Loucy (cell line): ENCODE measurements around the gene MAT1A.

Experiments
- CTCF ChIP-seq: fragments of 200-600 bp; sonication (generic); conservative IDR thresholded peaks from 2 replicates; pipeline ENCODE4 v1.5.1; 2014; ENCODE audit warnings: mild to moderate bottlenecking, antibody characterized with exemption, low read length
- EZH2phosphoT487 ChIP-seq: fragments of 200-600 bp; IDR thresholded peaks from 2 replicates; pipeline ENCODE4 v1.6.1; 2018; ENCODE audit warnings: antibody characterized with exemption, mild to moderate bottlenecking, moderate library complexity, borderline replicate concordance

GRCh38 chr10:80271416-80271815, 18.0 kb downstream of the MAT1A start:
- TF ChIP-seq CTCF (no peak), EZH2phosphoT487 (no peak)
